HepG2 (cell line): ENCODE measurements around the gene BBC3. TPM values are rescaled to one million over a fixed set of nuclear protein-coding genes. Genes with fewer than 3 reads are reported as not detected.

Experiments
- AHR ChIP-seq: IDR thresholded peaks from 2 replicates; pipeline ENCODE4 v1.6.1; 2018; ENCODE audit warnings: missing genetic modification reagents, missing compliant biosample characterization
- ATF7-NPFF ChIP-seq: sonication (generic); formaldehyde crosslinking; IDR thresholded peaks from 2 replicates; pipeline ENCODE4 v1.8.1; 2023; ENCODE audit warnings: mild to moderate bottlenecking, low read depth, missing genetic modification reagents, moderate library complexity
- CSRNP2 ChIP-seq: sonication (generic); formaldehyde crosslinking; conservative IDR thresholded peaks from 2 replicates; pipeline ENCODE4 v1.8.0; 2022; ENCODE audit warnings: low read depth, missing genetic modification reagents
- HNF4G ChIP-seq, 2 experiments: sonication (generic) in 1 of 2; formaldehyde crosslinking in 1 of 2; IDR thresholded peaks; 2 replicates each; pipeline versions ENCODE4 v1.4.0 to v1.6.1; 2011 to 2020; ENCODE audit warnings: borderline replicate concordance in 2 of 2, low read depth in 2 of 2, mild to moderate bottlenecking in 2 of 2, low read length in 1 of 2, missing genetic modification reagents in 1 of 2, moderate library complexity in 1 of 2
- HOXA9 ChIP-seq: sonication (generic); formaldehyde crosslinking; IDR thresholded peaks from 2 replicates; pipeline ENCODE4 v1.8.1; 2022; ENCODE audit warnings: missing genetic modification reagents, mild to moderate bottlenecking, moderate library complexity, borderline replicate concordance
- JUN ChIP-seq: sonication (generic); formaldehyde crosslinking; IDR thresholded peaks from 2 replicates; pipeline ENCODE4 v1.4.0; 2020; ENCODE audit warnings: mild to moderate bottlenecking, missing genetic modification reagents
- MIER3 ChIP-seq: IDR thresholded peaks from 2 replicates; pipeline ENCODE4 v1.6.1; 2016; ENCODE audit warnings: missing compliant biosample characterization, borderline replicate concordance
- NFIC ChIP-seq: IDR thresholded peaks from 2 replicates; pipeline ENCODE4 v1.6.1; 2012; ENCODE audit warnings: mild to moderate bottlenecking, low read length, inconsistent platforms
- RBM22 ChIP-seq: fragments of 200-400 bp; formaldehyde crosslinking; optimal IDR thresholded peaks from 2 replicates; pipeline ENCODE3; 2017; ENCODE audit warnings: mild to moderate bottlenecking, low read length, moderate library complexity
- SP140L ChIP-seq: sonication (generic); formaldehyde crosslinking; IDR thresholded peaks from 2 replicates; pipeline ENCODE4 v1.4.0; 2020; ENCODE audit warnings: missing genetic modification reagents, borderline replicate concordance
- TBL1XR1 ChIP-seq: fragments of 150-350 bp; IDR thresholded peaks from 2 replicates; pipeline ENCODE4 v1.6.1; 2014; ENCODE audit warnings: borderline replicate concordance, low read length; ENCODE audit not compliant: partially characterized antibody
- TFDP1 ChIP-seq: IDR thresholded peaks from 2 replicates; pipeline ENCODE4 v1.6.1; 2016; ENCODE audit warnings: missing compliant biosample characterization, missing genetic modification reagents, borderline replicate concordance
- WIZ ChIP-seq: sonication (generic); formaldehyde crosslinking; IDR thresholded peaks from 2 replicates; pipeline ENCODE4 v1.5.1; 2020; ENCODE audit warnings: mild to moderate bottlenecking, missing genetic modification reagents
- ZFP62 ChIP-seq: sonication (generic); formaldehyde crosslinking; IDR thresholded peaks from 2 replicates; pipeline ENCODE4 v1.4.0; 2020; ENCODE audit warnings: missing genetic modification reagents
- ZMAT3 ChIP-seq: sonication (generic); formaldehyde crosslinking; conservative IDR thresholded peaks from 2 replicates; pipeline ENCODE4 v1.7.0; 2021; ENCODE audit warnings: missing genetic modification reagents
- ZNF280B ChIP-seq: sonication (generic); formaldehyde crosslinking; IDR thresholded peaks from 2 replicates; pipeline ENCODE4 v1.5.0; 2020; ENCODE audit warnings: missing genetic modification reagents, mild to moderate bottlenecking, borderline replicate concordance
- ZNF350 ChIP-seq: sonication (generic); formaldehyde crosslinking; IDR thresholded peaks from 2 replicates; pipeline ENCODE4 v1.4.0; 2020; ENCODE audit warnings: mild to moderate bottlenecking, low read depth, missing genetic modification reagents, borderline replicate concordance
- ZNF530 ChIP-seq: sonication (generic); formaldehyde crosslinking; IDR thresholded peaks from 2 replicates; pipeline ENCODE4 v1.5.0; 2020; ENCODE audit warnings: low read depth, mild to moderate bottlenecking, missing genetic modification reagents
- ZNF577 ChIP-seq: sonication (generic); formaldehyde crosslinking; IDR thresholded peaks from 2 replicates; pipeline ENCODE4 v1.4.0; 2020; ENCODE audit warnings: mild to moderate bottlenecking, low read depth, missing genetic modification reagents, borderline replicate concordance
- ZNF792 ChIP-seq: IDR thresholded peaks from 2 replicates; pipeline ENCODE4 v1.6.1; 2016
- polyA plus RNA-seq, 8 experiments: library from polyadenylated mRNA; depleted of rRNA in 3 of 8; stranded (reverse) in 7 of 8; unstranded in 1 of 8; fragments of >200 nt; fragmentation: Illumina TruSeq in 4 of 8; extraction: Trizol in 4 of 8; gene quantifications; 2 replicates each; pipeline versions ENCODE4 v1.2.1 to v1.2.3, GENCODE V29; 2011 to 2016; ENCODE audit warnings: low read depth in 4 of 8, missing spikeins in 1 of 8, mixed read lengths in 1 of 8; ENCODE audit not compliant: insufficient read depth in 1 of 8
- total RNA-seq, 5 experiments: library from RNA; depleted of rRNA; stranded (reverse); fragments of >200 nt; fragmentation: Illumina TruSeq; extraction: Trizol; gene quantifications; 2 replicates each; pipeline ENCODE4 v1.2.3, GENCODE V29; 2016; ENCODE audit warnings: low read depth in 1 of 5
- TF ChIP-seq, protein P1 (sequence below): sonication (generic); formaldehyde crosslinking; IDR thresholded peaks from 2 replicates; pipeline ENCODE4 v1.5.1; 2020; ENCODE audit warnings: missing genetic modification reagents, mild to moderate bottlenecking, borderline replicate concordance
- TF ChIP-seq, protein P2 (sequence below): sonication (generic); formaldehyde crosslinking; IDR thresholded peaks from 2 replicates; pipeline ENCODE4 v1.4.0; 2020; ENCODE audit warnings: missing genetic modification reagents, mild to moderate bottlenecking, borderline replicate concordance

BBC3 gene
- total and polyA plus RNA-seq, 2 of the 13 experiments (the other 11 are each of a cell fraction or from before 2014, with no cell fraction given) = 6.1 to 8.8 TPM

DNA sequence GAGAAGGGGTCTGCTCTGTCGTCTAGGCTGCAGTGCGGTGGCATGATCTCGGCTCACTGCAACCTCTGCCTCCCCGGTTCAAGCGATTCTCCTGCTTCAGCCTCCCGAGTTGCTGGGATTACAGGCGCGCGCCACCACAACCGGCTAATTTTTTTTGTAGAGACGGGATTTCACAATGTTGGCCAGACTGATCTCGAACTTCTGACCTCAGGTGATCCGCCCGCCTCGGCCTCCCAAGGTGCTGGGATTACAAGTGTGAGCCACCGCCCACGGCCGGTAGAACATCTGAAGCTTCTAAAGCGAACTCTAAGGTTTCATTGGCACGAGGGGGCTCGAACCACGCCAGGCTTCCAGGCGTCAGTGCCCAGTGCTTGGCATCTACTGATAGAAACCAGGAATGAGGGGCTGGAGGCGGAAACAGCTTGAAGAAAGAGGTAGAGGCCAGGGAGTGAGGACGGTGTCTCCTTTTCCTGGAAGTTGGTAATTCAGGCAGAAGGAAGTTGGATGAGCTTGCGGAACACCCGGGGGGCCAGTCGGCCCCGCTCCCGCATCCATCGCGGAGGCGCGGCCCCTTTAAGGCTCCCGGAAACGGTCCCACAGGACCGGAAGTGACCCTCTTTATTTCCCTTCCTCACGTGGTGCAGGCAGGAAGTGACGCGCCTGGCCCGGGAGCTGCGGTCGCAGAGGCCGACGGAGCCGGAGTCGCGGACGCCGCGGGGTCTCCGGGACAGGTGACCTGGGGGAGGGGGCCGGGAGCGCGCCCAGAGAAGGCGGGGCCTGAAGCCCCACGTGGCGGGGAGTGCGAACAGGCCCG is 25.1 kb upstream of the BBC3 start, which contains the start of gene CCDC9 (continued):
- TF ChIP-seq, protein P1, sequence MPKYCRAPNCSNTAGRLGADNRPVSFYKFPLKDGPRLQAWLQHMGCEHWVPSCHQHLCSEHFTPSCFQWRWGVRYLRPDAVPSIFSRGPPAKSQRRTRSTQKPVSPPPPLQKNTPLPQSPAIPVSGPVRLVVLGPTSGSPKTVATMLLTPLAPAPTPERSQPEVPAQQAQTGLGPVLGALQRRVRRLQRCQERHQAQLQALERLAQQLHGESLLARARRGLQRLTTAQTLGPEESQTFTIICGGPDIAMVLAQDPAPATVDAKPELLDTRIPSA (CRISPR knock-in tag) = no peak
- TF ChIP-seq ZMAT3 (CRISPR knock-in tag) (no peak; the same call in 1 of the 2 replicates), ZNF280B (CRISPR knock-in tag) (peak; percentile 42; the same call in 1 of the 2 replicates), RBM22 (no peak), ZNF577 (CRISPR knock-in tag) (no peak), NFIC (no peak), HNF4G (IDR thresholded peaks at IDR 0.05; ENCODE audit: borderline replicate concordance, low read depth, low read length) (no peak), HNF4G (CRISPR knock-in tag; IDR thresholded peaks at IDR 0.05; ENCODE audit: borderline replicate concordance, low read depth) (no peak), AHR (no peak), ATF7-NPFF (CRISPR knock-in tag) (no peak), HOXA9 (CRISPR knock-in tag) (no peak), ZFP62 (CRISPR knock-in tag) (peak; percentile 43; the same call in 1 of the 2 replicates), TBL1XR1 (no peak), ZNF792 (CRISPR knock-in tag) (peak; percentile 56; the same call in 1 of the 2 replicates), MIER3 (CRISPR knock-in tag) (0 out of 2 replicates have a peak, but pooled peaks have one; percentile 34), JUN (CRISPR knock-in tag) (no peak), TFDP1 (CRISPR knock-in tag) (peak; percentile 33; the same call in 1 of the 2 replicates), WIZ (no peak), ZNF530 (CRISPR knock-in tag) (no peak), ZNF350 (peak; percentile 69; the same call in 1 of the 2 replicates), CSRNP2 (CRISPR knock-in tag) (no peak), SP140L (CRISPR knock-in tag) (no peak)
- TF ChIP-seq, protein P2, sequence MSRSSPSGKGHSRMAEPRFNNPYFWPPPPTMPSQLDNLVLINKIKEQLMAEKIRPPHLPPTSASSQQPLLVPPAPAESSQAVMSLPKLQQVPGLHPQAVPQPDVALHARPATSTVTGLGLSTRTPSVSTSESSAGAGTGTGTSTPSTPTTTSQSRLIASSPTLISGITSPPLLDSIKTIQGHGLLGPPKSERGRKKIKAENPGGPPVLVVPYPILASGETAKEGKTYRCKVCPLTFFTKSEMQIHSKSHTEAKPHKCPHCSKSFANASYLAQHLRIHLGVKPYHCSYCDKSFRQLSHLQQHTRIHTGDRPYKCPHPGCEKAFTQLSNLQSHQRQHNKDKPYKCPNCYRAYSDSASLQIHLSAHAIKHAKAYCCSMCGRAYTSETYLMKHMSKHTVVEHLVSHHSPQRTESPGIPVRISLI (CRISPR knock-in tag) = peak; percentile 42; the same call in 1 of the 2 replicates
